PFSK-1 (cell line): ENCODE data around the gene ANXA6.

ENCODE experiments used
- FOXP2 ChIP-seq: optimal IDR thresholded peaks from 2 replicates; pipeline ENCODE3; 2011; ENCODE audit warnings: borderline replicate concordance, control low read depth, inconsistent platforms; ENCODE audit not compliant: insufficient read depth; ENCODE audit errors: extremely low read length, extremely low read depth
- POLR2AphosphoS5 ChIP-seq: IDR thresholded peaks from 2 replicates; pipeline ENCODE4 v1.6.1; 2012; ENCODE audit warnings: low read depth, mild to moderate bottlenecking, control low read depth, low read length, moderate library complexity
- REST ChIP-seq, 2 experiments: IDR thresholded peaks; 2 replicates each; pipeline versions ENCODE4 v1.6.1 to v1.8.0; 2011 to 2012; ENCODE audit warnings: low read depth in 2 of 2, low read length in 2 of 2, control low read depth in 1 of 2, inconsistent platforms in 1 of 2, mild to moderate bottlenecking in 1 of 2, moderate library complexity in 1 of 2; ENCODE audit not compliant: insufficient read depth in 1 of 2
- SIN3A ChIP-seq: IDR thresholded peaks from 2 replicates; pipeline ENCODE4 v1.6.1; 2012; ENCODE audit warnings: mild to moderate bottlenecking, low read length, moderate library complexity, borderline replicate concordance; ENCODE audit not compliant: insufficient read depth
- TAF1 ChIP-seq: IDR thresholded peaks from 2 replicates; pipeline ENCODE4 v1.6.1; 2012; ENCODE audit warnings: low read length, control low read depth, borderline replicate concordance; ENCODE audit not compliant: insufficient read depth

The ANXA6 gene

GRCh38 chr5:151106509-151106908 lies 51.1 kb downstream of the ANXA6 start:
- no peak for TF ChIP-seq TAF1
- no peak for TF ChIP-seq POLR2AphosphoS5
- no peak for TF ChIP-seq REST (IDR thresholded peaks at IDR 0.05; ENCODE audit: insufficient read depth in 1 of 2, low read depth in 2 of 2, low read length in 2 of 2)
- TF ChIP-seq SIN3A: no peak
- TF ChIP-seq FOXP2: no peak

- TF ChIP-seq SIN3A (no peak), TAF1 (no peak), REST (IDR thresholded peaks at IDR 0.05; ENCODE audit: insufficient read depth in 1 of 2, low read depth in 2 of 2, low read length in 2 of 2) (no peak)
Observed at GRCh38 chr5:151106043-151106442, 51.5 kb downstream of the ANXA6 start.

- TF ChIP-seq SIN3A: no peak
- TF ChIP-seq TAF1: no peak
- no peak for TF ChIP-seq REST (IDR thresholded peaks at IDR 0.05; ENCODE audit: insufficient read depth in 1 of 2, low read depth in 2 of 2, low read length in 2 of 2)
Observed at GRCh38 chr5:151105561-151105960, 52.0 kb downstream of the ANXA6 start.

GRCh38 chr5:151104795-151105194 lies 52.8 kb downstream of the ANXA6 start:
- no peak for TF ChIP-seq SIN3A
- no peak for TF ChIP-seq POLR2AphosphoS5
- TF ChIP-seq REST (IDR thresholded peaks at IDR 0.05; ENCODE audit: insufficient read depth in 1 of 2, low read depth in 2 of 2, low read length in 2 of 2): no peak
- TF ChIP-seq TAF1: no peak
- TF ChIP-seq FOXP2: no peak

GRCh38 chr5:151101746-151102145 lies 55.8 kb downstream of the ANXA6 start:
- TF ChIP-seq REST (IDR thresholded peaks at IDR 0.05; ENCODE audit: insufficient read depth in 1 of 2, low read depth in 2 of 2, low read length in 2 of 2): no peak
- TF ChIP-seq POLR2AphosphoS5: no peak
- TF ChIP-seq SIN3A: no peak
- TF ChIP-seq FOXP2: no peak
- TF ChIP-seq TAF1: no peak
